HPDE6-E6E7 (cell line): ENCODE results near the gene INAFM2.

Experiments used
- DNase-seq: peaks from one replicate; pipeline ENCODE4 v3.0.0; 2011; ENCODE audit warnings: missing footprints; ENCODE audit errors: extremely low spot score

The INAFM2 gene

GRCh38 chr15:40287968-40288367 is 35.5 kb upstream of the INAFM2 start:
- no peak for DNase-seq

DNA sequence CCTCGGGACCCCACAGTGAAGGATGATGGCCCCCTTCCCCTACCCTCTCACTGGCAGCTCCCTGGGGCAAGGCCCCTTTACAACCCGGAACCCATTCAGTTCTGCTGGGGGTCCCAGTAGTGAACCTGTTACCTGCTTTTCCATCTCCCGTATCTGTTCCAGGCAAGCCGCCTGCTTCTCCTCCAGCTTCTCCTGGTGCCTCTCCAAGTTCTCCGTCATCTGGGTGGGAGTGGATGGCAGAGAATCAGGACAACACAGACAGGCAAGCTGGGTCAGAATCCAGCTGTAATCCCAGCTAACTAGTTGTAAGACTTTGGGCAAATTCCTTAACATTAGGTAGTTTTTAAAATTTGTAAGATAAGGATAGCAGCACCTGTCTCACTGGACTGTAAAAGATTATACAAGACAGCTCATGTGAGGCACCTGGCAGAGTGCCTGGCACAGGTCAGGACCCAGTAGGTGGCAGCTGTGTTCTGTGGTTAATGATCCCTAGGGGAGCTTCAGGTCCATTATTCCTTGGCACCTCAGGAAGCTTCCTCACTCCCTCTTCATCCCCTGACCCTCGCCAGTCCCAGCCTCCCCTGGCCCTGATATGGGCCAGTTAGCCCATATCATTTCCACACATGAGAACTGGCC is 34.2 kb upstream of the INAFM2 start:
- DNase-seq: no peak

DNA sequence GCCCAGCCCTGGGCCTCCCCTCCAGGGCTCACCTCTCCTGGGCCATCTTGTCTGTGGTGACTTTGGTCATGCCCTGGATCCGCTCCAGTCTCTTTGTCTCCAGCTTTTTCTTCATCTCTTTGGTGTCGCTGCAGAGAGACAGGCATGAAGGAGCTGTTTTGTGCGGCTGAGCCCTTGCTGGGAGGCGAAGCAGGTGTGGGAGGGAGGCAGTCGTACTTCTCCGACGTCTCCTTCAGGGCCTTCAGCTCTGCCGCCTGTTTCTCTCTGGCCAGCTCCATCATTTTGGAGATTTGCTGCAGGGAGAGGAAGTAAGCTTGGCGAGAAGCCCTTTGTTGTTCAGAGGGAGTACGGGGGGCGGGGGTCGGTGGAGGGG is 33.0 kb upstream of the INAFM2 start:
- DNase-seq: no peak

DNA sequence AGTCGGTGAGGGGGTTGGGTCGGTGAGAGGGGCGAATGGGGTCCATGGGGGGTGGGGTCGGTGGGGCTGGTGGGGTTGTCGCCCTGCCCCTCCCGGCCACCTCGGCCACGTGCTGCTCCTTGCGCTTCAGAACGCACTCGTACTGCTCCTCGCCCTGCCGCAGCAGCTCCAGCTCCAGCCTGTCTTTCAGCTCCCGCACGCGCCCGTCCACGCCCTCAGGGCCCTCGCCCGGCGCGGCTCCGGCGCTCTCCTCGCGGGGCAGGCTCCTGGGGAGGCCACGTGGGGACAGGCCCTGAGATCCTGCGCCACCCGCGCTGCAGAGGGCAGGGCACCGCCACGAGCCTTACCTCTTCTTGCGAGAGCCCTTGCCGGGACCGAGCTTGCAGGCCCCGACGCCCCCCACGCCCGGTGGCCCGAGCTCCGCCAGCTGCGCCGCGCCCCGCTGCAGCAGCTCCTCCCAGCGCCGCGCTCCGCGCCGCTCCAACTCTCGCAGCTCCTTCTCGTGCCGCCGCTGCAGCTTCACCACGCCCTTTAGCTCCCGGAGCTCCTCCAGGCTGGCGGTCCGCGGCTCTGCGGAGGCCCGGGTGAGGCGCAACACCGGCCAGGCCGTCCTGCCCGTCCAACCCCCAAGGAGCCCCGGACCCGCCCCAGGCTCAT is 32.4 kb upstream of the INAFM2 start:
- DNase-seq: peak; percentile 63

- no peak for DNase-seq
Measured at GRCh38 chr15:40292246-40292645, 31.2 kb upstream of the INAFM2 start.

DNA sequence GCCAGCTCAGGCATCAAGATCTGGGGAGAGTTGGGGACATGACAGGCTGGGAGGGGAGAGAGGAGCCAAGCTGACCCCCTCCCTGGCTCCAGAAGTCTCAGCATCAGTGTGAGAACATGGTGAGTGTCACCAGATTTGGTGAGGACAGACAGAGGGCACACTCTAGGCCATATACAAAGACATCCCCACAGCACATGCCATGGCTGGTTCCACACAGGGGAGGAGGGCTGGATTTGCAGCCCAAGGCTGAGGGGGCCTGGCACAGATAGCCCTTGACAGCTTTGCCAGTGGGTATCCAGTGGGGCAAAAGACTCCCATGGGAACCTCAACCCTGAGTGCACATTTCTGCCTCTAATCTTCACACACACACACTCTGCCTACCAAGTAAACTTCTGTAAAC is 30.5 kb upstream of the INAFM2 start:
- DNase-seq: no peak

DNA sequence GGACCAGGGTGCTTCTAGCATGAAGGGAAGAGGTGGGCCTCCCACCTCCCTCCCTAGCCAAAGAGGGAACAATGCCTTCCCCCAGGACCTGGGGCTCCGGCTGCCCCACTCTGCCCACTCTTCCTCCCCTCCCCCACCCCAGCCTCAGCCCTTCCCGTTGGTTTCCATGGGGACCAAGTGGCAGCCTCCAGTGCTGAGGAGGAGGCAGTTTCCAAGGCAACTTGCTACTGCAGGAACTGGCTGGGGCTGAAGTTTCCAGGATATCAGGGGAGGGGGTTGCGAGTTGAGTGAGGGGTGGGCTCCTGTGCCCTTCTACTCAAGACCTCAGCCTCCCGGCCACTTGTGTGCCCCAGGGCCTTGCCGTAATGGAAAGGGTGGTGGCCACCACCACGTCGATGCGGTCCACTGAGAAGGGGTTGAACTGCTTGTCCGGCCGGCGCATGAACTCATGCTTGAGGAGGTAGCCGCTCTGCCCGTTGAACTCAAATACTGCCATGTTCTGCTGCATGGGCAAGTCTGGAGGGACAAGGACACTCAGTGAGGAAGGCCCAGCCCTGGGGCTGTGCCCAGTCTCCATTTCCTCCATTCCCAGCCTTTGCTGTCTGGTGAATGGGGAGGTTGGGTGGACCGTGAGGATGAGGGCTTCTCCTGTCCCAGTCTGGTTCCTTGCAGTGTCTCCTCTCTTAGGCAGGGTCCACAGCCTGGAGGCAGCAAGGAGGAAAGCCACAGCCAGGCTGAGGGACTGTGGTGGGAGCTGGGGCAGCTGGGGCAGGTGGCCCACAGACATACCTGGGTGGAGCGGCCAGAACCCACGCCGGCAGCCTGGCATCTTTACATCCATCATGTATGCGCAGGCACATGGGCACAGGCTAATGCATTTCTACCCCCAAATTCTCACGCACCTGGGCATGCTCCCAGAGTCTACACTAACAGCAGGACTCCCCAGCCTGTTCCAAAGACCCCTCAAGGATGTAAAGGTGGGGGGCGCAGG is 29.3 kb upstream of the INAFM2 start:
- DNase-seq: no peak

- no peak for DNase-seq
Measured at GRCh38 chr15:40295297-40295696, 28.2 kb upstream of the INAFM2 start.

- no peak for DNase-seq
Measured at GRCh38 chr15:40295877-40296560, 27.5 kb upstream of the INAFM2 start.

DNA sequence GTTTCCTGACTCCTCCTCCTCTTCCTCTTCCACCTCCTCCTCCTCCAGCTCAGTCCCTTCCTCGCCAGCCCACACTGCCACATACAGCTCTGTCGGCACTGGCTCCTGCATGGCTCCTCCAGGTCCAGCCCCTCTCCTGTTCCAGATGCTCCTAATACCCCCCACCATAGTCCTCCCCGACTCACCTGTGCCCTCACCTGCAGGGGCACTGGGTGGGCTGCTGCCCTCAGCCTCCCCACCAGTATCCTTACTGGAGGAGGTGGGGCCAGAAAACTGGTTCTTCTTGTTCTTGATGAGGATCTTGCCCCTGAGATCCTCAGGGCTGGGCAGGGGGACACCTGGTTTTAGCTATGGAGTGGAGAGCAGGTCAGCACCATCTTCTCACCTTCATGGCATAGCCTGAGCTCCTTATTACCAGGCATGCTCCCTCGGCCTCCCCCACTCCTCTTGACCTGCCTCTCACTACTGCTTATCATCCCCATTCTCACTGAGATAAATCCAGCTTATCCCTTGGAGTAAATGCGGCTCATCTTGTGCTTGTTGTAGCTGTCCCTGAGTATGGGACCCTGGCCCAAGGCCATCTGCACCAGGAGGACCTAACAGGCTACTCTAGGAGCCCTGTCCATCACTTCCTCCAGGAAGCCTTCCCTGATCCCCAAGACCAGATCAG is 26.8 kb upstream of the INAFM2 start:
- no peak for DNase-seq

DNA sequence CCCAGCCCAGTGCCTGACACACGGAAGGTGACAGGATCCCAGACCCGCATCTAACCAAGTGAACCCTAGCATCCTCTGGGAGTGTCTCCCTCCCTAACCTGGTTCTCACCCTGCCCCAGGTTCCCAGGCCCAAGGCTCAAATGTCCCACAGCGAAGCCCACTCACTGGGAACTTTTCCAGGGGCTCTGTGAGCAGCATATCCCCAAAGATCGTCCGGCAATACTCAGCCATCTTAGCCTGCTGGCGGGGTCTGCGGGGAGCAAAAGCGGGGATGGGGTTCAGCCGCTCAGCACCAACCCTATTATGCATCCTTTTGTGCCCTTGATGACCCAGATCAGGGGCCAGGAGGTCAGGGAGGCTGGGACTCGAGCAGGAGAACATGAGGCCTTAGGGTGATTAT is 26.1 kb upstream of the INAFM2 start:
- DNase-seq: no peak

DNA sequence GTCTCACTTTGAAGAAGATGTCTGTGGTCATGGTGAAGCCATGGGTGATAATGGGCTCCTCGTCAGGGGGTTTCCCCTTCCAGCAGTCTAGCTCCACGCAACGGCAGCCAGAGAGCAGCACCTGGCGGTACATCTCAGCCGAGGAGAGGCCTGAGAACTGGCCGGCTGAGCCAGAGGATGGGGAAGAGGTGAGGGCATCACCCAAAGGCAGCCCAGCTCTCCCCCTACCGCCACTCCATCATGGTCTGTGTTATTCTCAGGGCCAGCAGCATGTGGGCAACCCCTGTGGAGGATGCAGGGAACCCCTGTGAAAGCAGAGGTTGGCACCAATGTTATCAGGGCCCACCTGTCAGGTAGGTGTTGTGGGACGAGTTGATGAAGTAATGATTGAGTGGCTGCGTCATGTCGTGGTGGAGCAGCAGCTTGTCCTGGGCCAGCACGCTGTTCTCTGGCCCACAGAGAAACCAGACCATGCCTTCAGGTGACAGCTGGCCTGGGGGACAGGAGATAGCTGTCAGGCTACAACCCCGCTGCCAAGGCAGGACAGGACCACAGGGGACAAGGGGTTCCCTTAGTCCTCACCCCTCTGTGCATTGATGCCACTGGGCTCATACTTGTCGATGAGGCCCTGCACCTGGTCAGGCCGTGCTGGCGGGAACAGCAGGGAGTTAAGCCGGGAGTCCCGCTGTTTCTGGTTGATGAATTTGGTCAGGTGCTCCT is 25.1 kb upstream of the INAFM2 start:
- no peak for DNase-seq

DNA sequence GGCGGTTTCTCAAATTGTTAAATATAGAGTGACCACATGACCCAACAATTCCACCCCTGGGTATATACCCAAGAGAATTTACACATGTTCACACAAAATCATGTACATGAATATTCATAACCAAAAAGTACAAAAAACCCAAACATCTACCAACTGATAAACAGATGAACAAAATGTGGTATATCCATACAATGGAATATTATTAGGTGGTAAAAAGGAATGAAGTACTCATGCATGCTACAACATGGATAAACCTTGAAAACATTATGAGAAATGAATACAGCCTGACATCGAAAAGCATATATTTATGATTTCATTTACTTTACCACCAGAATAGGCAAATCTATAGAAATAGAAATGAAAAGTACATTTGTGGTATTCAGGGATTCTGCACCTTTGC is 23.1 kb upstream of the INAFM2 start:
- no peak for DNase-seq

- no peak for DNase-seq
Measured at GRCh38 chr15:40300771-40301170, 22.7 kb upstream of the INAFM2 start.

DNA sequence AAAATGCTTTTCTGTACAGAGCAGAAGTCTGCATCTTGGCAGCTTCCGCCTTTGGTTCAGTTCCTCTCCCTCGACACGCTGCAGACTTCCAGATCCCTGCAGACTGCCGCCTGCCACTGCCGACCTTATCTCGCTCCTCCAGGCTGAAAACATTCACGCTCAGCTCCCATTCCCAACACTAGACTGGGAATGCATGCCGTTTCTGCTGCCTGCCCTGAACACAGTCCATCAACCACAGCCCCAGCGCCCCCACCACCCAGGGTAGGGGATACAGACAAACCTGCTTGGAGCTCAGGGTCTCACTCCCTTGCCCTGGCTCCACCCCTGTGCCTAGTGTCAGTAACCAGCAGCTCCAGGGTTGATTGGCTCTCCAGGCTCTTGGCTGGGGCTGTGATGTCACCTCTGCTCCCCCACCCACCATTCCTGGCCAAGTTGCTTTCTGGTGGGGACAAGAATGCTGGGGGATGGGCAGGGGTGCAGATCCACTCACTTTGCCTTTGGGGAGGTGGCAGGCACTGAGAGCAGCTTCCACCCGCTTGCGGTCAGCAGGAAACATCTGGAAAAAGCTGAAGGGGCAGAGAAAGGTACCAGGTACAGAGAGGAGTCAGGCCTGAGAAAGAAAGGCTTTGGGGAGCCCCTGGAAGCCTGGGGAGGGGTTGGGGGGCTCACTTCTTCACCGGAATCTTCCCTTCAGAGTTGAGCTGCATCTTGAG is 21.9 kb upstream of the INAFM2 start:
- no peak for DNase-seq

- no peak for DNase-seq
Measured at GRCh38 chr15:40302288-40302886, 21.1 kb upstream of the INAFM2 start.

DNA sequence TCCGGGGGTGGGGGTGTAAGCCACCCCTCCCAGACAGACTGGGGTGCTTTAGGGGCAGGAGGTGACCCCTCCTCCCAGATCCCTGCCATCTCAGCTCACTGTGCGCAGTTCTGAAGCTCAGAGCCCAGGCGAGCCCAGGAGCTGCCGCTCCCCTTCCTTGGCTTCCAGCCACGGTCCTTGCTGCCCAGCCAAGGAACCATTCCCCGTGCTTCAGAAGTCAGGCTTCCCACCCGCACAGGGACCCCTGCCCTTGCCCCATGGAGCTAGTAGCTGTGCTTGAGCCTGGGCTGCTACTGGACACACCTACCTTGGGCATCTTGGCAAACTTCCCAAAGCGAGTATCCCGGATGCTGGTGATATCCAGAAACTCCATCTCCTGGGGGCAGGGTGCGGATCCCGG is 20.5 kb upstream of the INAFM2 start:
- no peak for DNase-seq

DNA sequence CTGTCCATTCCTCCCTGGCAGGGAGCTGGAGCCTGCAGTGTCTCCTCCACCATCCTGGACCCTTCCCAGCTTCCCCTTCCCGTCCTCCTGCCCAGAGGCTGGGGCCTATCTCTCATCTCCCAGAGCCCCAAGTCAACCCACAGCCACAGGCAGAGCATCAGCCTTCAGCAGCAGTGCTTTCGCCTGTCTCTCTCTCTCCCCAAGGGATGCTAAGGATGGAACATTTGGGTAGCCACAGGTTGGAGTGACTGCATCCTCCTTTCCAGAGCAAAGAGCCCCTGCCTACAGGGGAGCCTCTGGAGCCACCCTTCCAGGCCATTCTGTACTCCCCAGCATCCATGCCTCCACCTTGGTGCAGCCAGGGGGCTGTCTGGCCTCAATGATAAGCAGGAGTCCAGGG is 19.9 kb upstream of the INAFM2 start:
- DNase-seq: no peak

GRCh38 chr15:40305281-40305680 is 18.2 kb upstream of the INAFM2 start:
- DNase-seq: no peak

- no peak for DNase-seq
Measured at GRCh38 chr15:40306371-40306770, 17.1 kb upstream of the INAFM2 start.
